HepG2 (cell line): ENCODE measurements around the gene H3-3A. TPM values are rescaled to one million over a fixed set of nuclear protein-coding genes. Genes with fewer than 3 reads are reported as not detected.

Experiments used
- ATAC-seq: fragments of 200-7000 bp; cut with Tn5 transposase; 3 replicates; pipeline ENCODE4 v1.9.1; 2020; ENCODE audit warnings: mild to moderate bottlenecking, moderate library complexity
- BruUV-seq: library from RNA; stranded (reverse); fragments of 400-500 nt; replicated peaks from 2 replicates; lab custom pipeline; 2021; lab: Mats Ljungman, UMichigan
- CTCF ChIA-PET: fragments of 300-600 bp; formaldehyde crosslinking; extraction: SDS; loops from one replicate; lab custom pipeline; 2021; ENCODE audit warnings: low total read pairs, inconsistent platforms, low intra/inter-chr PET ratio; lab: Yijun Ruan, JAX
- POLR2A ChIA-PET: fragments of 350-600 bp; sonication (Branson Sonifier 250); formaldehyde crosslinking; loops from one replicate; lab custom pipeline; 2020; ENCODE audit warnings: antibody characterized with exemption, inconsistent platforms; lab: Yijun Ruan, JAX
- DNase-seq: peaks from one replicate; pipeline ENCODE4 v3.0.0-alpha.2; 2015; ENCODE audit warnings: low spot score
- FAIRE-seq: peaks from 3 replicates; lab custom pipeline; 2011; peaks lifted over from hg19 to GRCh38; lab: Jason Lieb, UNC
- H2AFZ ChIP-seq: one replicate; pipeline ENCODE4 v1.6.1; 2011; ENCODE audit warnings: low read length, inconsistent platforms
- H3K27ac ChIP-seq: fragments of 300-600 bp; 3 replicates; pipeline ENCODE4 v1.8.0; 2011; ENCODE audit warnings: mixed run types, mild to moderate bottlenecking, mixed read lengths, low read length, inconsistent platforms; ENCODE audit not compliant: insufficient read depth; ENCODE audit errors: extremely low read length
- H3K27me3 ChIP-seq, 2 experiments: fragments of 200-600 bp in 1 of 2; 2 replicates in 1 of 2; 3 replicates in 1 of 2; pipeline versions ENCODE4 v1.6.0 to v1.8.0; 2011; ENCODE audit warnings: low read length in 2 of 2, mild to moderate bottlenecking in 2 of 2, moderate library complexity in 2 of 2, inconsistent platforms in 1 of 2; ENCODE audit not compliant: insufficient read depth in 2 of 2, control insufficient read depth in 1 of 2
- H3K36me3 ChIP-seq, 2 experiments: fragments of 200-600 bp in 1 of 2; replicated peaks in 1 of 2; 2 replicates in 1 of 2; 3 replicates in 1 of 2; pipeline versions ENCODE4 v1.5.1 to v1.8.0; 2011; ENCODE audit warnings: low read length in 2 of 2, inconsistent platforms in 1 of 2; ENCODE audit not compliant: insufficient read depth in 2 of 2, control insufficient read depth in 1 of 2
- H3K4me1 ChIP-seq: 2 replicates; pipeline ENCODE4 v1.5.1; 2012; ENCODE audit warnings: low read length, inconsistent platforms; ENCODE audit not compliant: insufficient read depth
- H3K4me2 ChIP-seq: 2 replicates; pipeline ENCODE4 v1.6.0; 2011; ENCODE audit warnings: low read depth, low read length, inconsistent platforms
- H3K4me3 ChIP-seq, 3 experiments: fragments of 200-600 bp in 1 of 3; sonication (generic), shearing (Covaris generic) in 1 of 3; replicated peaks in 1 of 3; 2 replicates each; pipeline ENCODE4 v1.5.1; 2011 to 2016; ENCODE audit warnings: low read length in 3 of 3, inconsistent platforms in 2 of 3, low read depth in 2 of 3, mild to moderate bottlenecking in 2 of 3, control low read depth in 1 of 3, mixed read lengths in 1 of 3; ENCODE audit not compliant: insufficient read depth in 1 of 3
- H3K79me2 ChIP-seq: one replicate; pipeline ENCODE4 v1.6.1; 2011; ENCODE audit warnings: low read length, inconsistent platforms; ENCODE audit not compliant: insufficient read depth
- H3K9ac ChIP-seq: 2 replicates; pipeline ENCODE4 v1.6.0; 2011; ENCODE audit warnings: mild to moderate bottlenecking, low read depth, low read length, inconsistent platforms; ENCODE audit not compliant: insufficient read depth
- H3K9me3 ChIP-seq: 2 replicates; pipeline ENCODE4 v1.5.1; 2012; ENCODE audit warnings: mild to moderate bottlenecking, low read length
- H4K20me1 ChIP-seq: 2 replicates; pipeline ENCODE4 v1.6.0; 2011; ENCODE audit warnings: inconsistent platforms, mild to moderate bottlenecking, low read length, moderate library complexity; ENCODE audit not compliant: insufficient read depth
- ARNT2 ChIP-seq: sonication (generic); formaldehyde crosslinking; IDR thresholded peaks from 2 replicates; pipeline ENCODE4 v1.8.0; 2022; ENCODE audit warnings: mild to moderate bottlenecking, low read depth, missing genetic modification reagents, moderate library complexity
- CBX2 ChIP-seq, 2 experiments: fragments of 200-600 bp in 1 of 2; sonication (generic); formaldehyde crosslinking in 1 of 2; IDR thresholded peaks; 2 replicates each; pipeline versions ENCODE4 v1.7.0 to v1.8.1; 2018 to 2022; ENCODE audit warnings: low read depth in 2 of 2, low read length in 1 of 2, mild to moderate bottlenecking in 1 of 2, missing genetic modification reagents in 1 of 2
- GABPB1 ChIP-seq: IDR thresholded peaks from 2 replicates; pipeline ENCODE4 v1.6.1; 2016; ENCODE audit warnings: mild to moderate bottlenecking, missing genetic modification reagents, moderate library complexity, missing compliant biosample characterization
- HCFC1 ChIP-seq: fragments of 150-350 bp; IDR thresholded peaks from 2 replicates; pipeline ENCODE4 v1.6.1; 2014; ENCODE audit warnings: low read depth, low read length
- MAZ ChIP-seq, 2 experiments: sonication (generic) in 1 of 2; formaldehyde crosslinking in 1 of 2; IDR thresholded peaks; 2 replicates each; pipeline versions ENCODE4 v1.5.0 to v1.6.1; 2012 to 2020; ENCODE audit warnings: low read depth in 2 of 2, mild to moderate bottlenecking in 2 of 2, borderline replicate concordance in 1 of 2, improper control_type of control experiment in 1 of 2, low read length in 1 of 2, missing genetic modification reagents in 1 of 2, moderate library complexity in 1 of 2
- MYC ChIP-seq: sonication (generic); formaldehyde crosslinking; IDR thresholded peaks from 2 replicates; pipeline ENCODE4 v1.9.0; 2021; ENCODE audit warnings: missing genetic modification reagents, borderline replicate concordance
- THYN1 ChIP-seq: sonication (generic); formaldehyde crosslinking; IDR thresholded peaks from 2 replicates; pipeline ENCODE4 v1.8.1; 2023; ENCODE audit warnings: low read depth, mild to moderate bottlenecking, moderate library complexity, missing genetic modification reagents, borderline replicate concordance
- TOE1 ChIP-seq: sonication (generic); formaldehyde crosslinking; IDR thresholded peaks from 2 replicates; pipeline ENCODE4 v1.4.0; 2020; ENCODE audit warnings: mild to moderate bottlenecking, missing genetic modification reagents
- ZBTB38 ChIP-seq: sonication (generic); formaldehyde crosslinking; IDR thresholded peaks from 2 replicates; pipeline ENCODE4 v1.5.1; 2020; ENCODE audit warnings: mild to moderate bottlenecking, missing genetic modification reagents
- ZKSCAN1 ChIP-seq: fragments of 150-350 bp; IDR thresholded peaks from 2 replicates; pipeline ENCODE4 v1.6.1; 2014; ENCODE audit warnings: low read length
- ZNF10 ChIP-seq: sonication (generic); formaldehyde crosslinking; IDR thresholded peaks from 2 replicates; pipeline ENCODE4 v1.4.0; 2020; ENCODE audit warnings: mild to moderate bottlenecking, low read depth, missing genetic modification reagents, borderline replicate concordance
- ZNF205 ChIP-seq: IDR thresholded peaks from 2 replicates; pipeline ENCODE4 v1.6.1; 2018; ENCODE audit warnings: missing biosample characterization, missing genetic modification reagents
- ZNF354B ChIP-seq: sonication (generic); formaldehyde crosslinking; IDR thresholded peaks from 2 replicates; pipeline ENCODE4 v1.8.0; 2022; ENCODE audit warnings: mild to moderate bottlenecking, missing genetic modification reagents
- ZNF510 ChIP-seq: sonication (generic); formaldehyde crosslinking; IDR thresholded peaks from 2 replicates; pipeline ENCODE4 v1.4.0; 2020; ENCODE audit warnings: low read depth, mild to moderate bottlenecking, missing genetic modification reagents
- ZNF589 ChIP-seq: sonication (generic); formaldehyde crosslinking; conservative IDR thresholded peaks from 2 replicates; pipeline ENCODE4 v1.8.0; 2022; ENCODE audit warnings: mild to moderate bottlenecking, moderate library complexity, missing genetic modification reagents
- ZNF7 ChIP-seq: IDR thresholded peaks from 2 replicates; pipeline ENCODE4 v1.6.1; 2016; ENCODE audit warnings: missing biosample characterization, missing genetic modification reagents
- ZNF841 ChIP-seq: sonication (generic); formaldehyde crosslinking; IDR thresholded peaks from 2 replicates; pipeline ENCODE4 v1.8.1; 2023; ENCODE audit warnings: missing genetic modification reagents, borderline replicate concordance
- WGBS: methylation state at CpG from one replicate; pipeline ENCODE4 v1.1.6; 2017; ENCODE audit warnings: low lambda C conversion rate; 5-methylcytosine and 5-hydroxymethylcytosine counted together
- in situ Hi-C: cut with HindIII; loops from 2 replicates; pipeline ENCODE4 v1.10.0; 2017; ENCODE audit warnings: low pct_unique_long_range_greater_than_20kb; ENCODE audit not compliant: extremely low pct_ligation_motif_present
- intact Hi-C: fragments of 100-400 bp; cut with micrococcal nuclease; formaldehyde crosslinking; loops from one replicate; pipeline ENCODE4 v1.10.0; 2022; ENCODE audit not compliant: unreplicated experiment
- polyA plus RNA-seq, 8 experiments: library from polyadenylated mRNA; depleted of rRNA in 3 of 8; stranded (reverse) in 7 of 8; unstranded in 1 of 8; fragments of >200 nt; fragmentation: Illumina TruSeq in 4 of 8; extraction: Trizol in 4 of 8; gene quantifications; 2 replicates each; pipeline versions ENCODE4 v1.2.1 to v1.2.3, GENCODE V29; 2011 to 2016; ENCODE audit warnings: low read depth in 4 of 8, missing spikeins in 1 of 8, mixed read lengths in 1 of 8; ENCODE audit not compliant: insufficient read depth in 1 of 8
- total RNA-seq, 5 experiments: library from RNA; depleted of rRNA; stranded (reverse); fragments of >200 nt; fragmentation: Illumina TruSeq; extraction: Trizol; gene quantifications; 2 replicates each; pipeline ENCODE4 v1.2.3, GENCODE V29; 2016; ENCODE audit warnings: low read depth in 1 of 5
- TF ChIP-seq, protein P1 (sequence below): sonication (generic); formaldehyde crosslinking; IDR thresholded peaks from 2 replicates; pipeline ENCODE4 v1.8.1; 2022; ENCODE audit warnings: mild to moderate bottlenecking, missing genetic modification reagents

H3-3A gene
- total and polyA plus RNA-seq, 2 of the 13 experiments (the other 11 are each of a cell fraction or from before 2014, with no cell fraction given), result 221 to 320 TPM

DNA sequence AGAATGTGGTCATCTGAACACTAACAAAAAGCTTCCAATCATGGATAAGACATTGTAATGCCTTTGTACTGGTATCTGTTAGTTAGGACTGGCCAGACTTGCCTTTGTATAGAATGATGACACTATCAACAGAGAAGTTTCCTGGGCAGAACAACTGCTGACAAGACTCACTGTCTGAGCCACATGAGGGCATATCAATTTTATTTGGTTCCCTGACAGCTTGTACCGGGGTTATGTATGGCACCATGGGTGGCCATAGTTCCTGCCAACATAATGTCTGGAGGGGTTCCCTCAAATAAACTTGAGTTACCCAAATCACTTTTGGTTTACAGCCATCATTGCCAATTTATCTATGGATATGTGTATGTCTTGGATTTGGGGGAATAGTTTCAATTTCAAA lies 13.6 kb upstream of the H3-3A start:
- no CpG with 5 or more reads among the region's 1 CpG for WGBS
- BruUV-seq, result no TSS peak

DNA sequence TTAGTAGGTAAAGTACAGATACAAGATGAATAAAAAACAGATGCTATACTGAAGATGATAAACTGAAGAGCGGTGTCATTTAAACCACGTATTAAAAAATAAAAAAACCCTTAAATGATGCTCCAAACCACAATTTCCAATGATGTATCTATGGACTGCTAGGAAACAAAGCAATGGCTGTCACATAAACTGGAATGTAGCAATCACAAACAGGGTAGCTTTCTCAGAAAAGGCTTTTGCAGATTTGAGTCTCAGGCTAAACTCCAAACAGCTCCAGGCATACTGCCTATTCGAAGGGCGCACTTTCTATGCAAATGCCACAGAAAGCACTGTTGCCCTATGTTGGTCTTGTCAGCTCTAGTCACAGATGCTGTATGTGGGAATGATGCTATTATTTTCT lies 12.4 kb upstream of the H3-3A start:
- TF ChIP-seq ARNT2 (CRISPR knock-in tag) (no peak), ZNF841 (CRISPR knock-in tag) (no peak), MAZ (IDR thresholded peaks at IDR 0.05; ENCODE audit: borderline replicate concordance, low read depth, low read length) (no peak), MAZ (CRISPR knock-in tag; IDR thresholded peaks at IDR 0.05; ENCODE audit: low read depth) (no peak), HCFC1 (no peak)
- Histone ChIP-seq H3K27me3 (no peaks in the 10 kb centered on the region), H4K20me1 (no peaks in the 10 kb centered on the region), H3K27ac (no peak overlapping the region), H3K4me3 (no peak overlapping the region), H3K9ac (no peak overlapping the region), H3K9me3 (no peaks in the 10 kb centered on the region), H3K36me3 (no peaks in the 10 kb centered on the region), H3K79me2 (no peaks in the 10 kb centered on the region), H3K4me1 (peaks cover 23% of the 10 kb centered on the region), H2AFZ (no peak overlapping the region), H3K4me2 (no peak overlapping the region)
- in situ Hi-C loops, result no loop called here
- ChIA-PET CTCF (no interaction called here), POLR2A (interaction anchor here (3.9 kb wide), 1 partner anchor 12 kb away, joined by 15 read pairs; the partner anchor contains the start of gene H3-3A)
- WGBS, result 85% methylated on average over 4 of the region's 4 CpGs
- intact Hi-C loops, result no loop called here
- no peak for FAIRE-seq
- no peak for DNase-seq
- ATAC-seq, result no peak
- BruUV-seq, result no TSS peak

More for the DNA sequence above, 13.6 kb upstream of the H3-3A start:
- ATAC-seq (no peak), DNase-seq (no peak), FAIRE-seq (no peak)
- Histone ChIP-seq H3K4me3 (no peak overlapping the region), H3K27ac (no peak overlapping the region), H3K9ac (no peak overlapping the region), H3K79me2 (no peaks in the 10 kb centered on the region), H3K9me3 (no peaks in the 10 kb centered on the region), H3K4me1 (peaks cover 23% of the 10 kb centered on the region), H3K36me3 (no peaks in the 10 kb centered on the region), H4K20me1 (no peaks in the 10 kb centered on the region), H3K27me3 (no peaks in the 10 kb centered on the region), H2AFZ (no peak overlapping the region), H3K4me2 (no peak overlapping the region)
- TF ChIP-seq ZNF7 (CRISPR knock-in tag) (no peak), ZKSCAN1 (no peak), GABPB1 (CRISPR knock-in tag) (no peak), ZNF589 (CRISPR knock-in tag) (no peak), MYC (no peak), ZNF354B (CRISPR knock-in tag) (no peak), ZBTB38 (CRISPR knock-in tag) (no peak), ZNF510 (CRISPR knock-in tag) (no peak), ZNF10 (CRISPR knock-in tag) (no peak), THYN1 (CRISPR knock-in tag) (no peak), TOE1 (CRISPR knock-in tag) (no peak), ZNF205 (CRISPR knock-in tag) (no peak), CBX2 (IDR thresholded peaks at IDR 0.05; ENCODE audit: low read depth, low read length) (no peak), CBX2 (CRISPR knock-in tag; IDR thresholded peaks at IDR 0.05; ENCODE audit: low read depth) (no peak)
- TF ChIP-seq, protein P1, sequence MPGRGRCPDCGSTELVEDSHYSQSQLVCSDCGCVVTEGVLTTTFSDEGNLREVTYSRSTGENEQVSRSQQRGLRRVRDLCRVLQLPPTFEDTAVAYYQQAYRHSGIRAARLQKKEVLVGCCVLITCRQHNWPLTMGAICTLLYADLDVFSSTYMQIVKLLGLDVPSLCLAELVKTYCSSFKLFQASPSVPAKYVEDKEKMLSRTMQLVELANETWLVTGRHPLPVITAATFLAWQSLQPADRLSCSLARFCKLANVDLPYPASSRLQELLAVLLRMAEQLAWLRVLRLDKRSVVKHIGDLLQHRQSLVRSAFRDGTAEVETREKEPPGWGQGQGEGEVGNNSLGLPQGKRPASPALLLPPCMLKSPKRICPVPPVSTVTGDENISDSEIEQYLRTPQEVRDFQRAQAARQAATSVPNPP (CRISPR knock-in tag), result no peak
- in situ Hi-C loops, result no loop called here
- POLR2A ChIA-PET, result no interaction called here
- CTCF ChIA-PET, result no interaction called here
- intact Hi-C loops, result no loop called here
